ENCODE data around the gene DCAF15.

DCAF15 gene

GRCh38 chr19:13995017-13995728 lies 42.9 kb downstream of the DCAF15 start:
- DNase-seq (ENCODE audit: low read depth): no peak

DNA sequence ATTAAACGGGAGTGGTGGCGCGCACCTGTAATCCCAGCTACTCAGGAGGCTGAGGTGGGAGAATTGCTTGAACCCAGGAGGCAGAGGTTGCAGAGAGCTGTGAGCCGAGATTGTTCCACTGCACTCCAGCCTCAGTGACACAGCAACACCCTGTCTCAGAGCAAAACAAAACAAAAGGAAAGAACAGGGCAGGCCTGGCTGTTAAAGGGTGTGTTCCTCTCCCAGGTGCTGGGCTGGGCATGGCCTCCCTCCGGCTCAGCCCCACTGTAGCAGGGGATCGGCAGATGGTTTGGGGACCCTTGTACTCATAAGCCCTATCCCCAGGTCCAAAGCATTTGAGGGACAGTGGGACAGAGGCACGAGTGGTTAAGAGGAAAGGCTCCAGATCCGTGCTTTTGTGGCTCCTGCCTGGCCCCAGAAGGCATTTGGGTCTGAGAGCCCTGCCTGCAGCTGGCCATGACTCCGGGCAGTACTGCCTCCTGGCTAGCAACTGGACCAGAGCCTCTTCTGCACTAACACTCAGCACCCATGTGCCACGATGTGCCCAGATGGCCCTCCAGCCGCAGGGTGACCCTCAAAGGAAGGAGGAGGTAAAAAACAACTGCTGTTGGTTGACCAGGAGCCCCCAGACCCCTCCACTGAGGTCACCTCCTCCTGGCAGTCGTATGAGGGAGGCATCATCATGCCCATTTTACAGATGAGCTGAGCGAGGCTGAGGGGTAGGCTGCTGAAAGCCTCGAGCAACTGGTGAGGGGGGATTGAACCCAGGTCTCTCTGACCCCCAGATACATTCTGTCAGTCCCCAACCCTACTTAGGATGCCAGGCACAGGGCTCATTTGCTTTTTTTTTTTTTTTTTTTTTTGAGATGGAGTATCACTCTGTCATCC lies 43.8 kb downstream of the DCAF15 start:
- no peak for DNase-seq (ENCODE audit: low read depth)

GRCh38 chr19:13996928-13997630 lies 44.8 kb downstream of the DCAF15 start:
- DNase-seq (ENCODE audit: low read depth): no peak

DNA sequence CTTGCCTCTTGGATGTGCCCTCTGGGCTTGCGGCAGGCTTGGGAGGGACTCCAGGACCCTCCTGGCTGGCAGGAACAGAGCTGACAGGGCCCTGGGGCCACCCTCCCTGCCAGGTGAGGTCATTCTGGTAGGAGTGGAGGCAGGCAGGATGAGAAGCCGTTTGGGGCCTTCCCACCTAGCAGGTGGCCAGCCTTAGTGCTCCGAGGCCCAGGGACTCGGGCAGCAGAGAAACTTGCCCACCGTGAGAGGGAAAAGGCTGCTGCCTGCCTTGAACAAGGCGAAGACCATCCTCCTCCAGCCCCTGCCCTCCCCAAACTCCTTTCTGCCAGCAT lies 45.3 kb downstream of the DCAF15 start:
- no peak for DNase-seq (ENCODE audit: low read depth)

- no peak for DNase-seq (ENCODE audit: low read depth)
Measured at GRCh38 chr19:13998426-13998825, 46.1 kb downstream of the DCAF15 start.

DNA sequence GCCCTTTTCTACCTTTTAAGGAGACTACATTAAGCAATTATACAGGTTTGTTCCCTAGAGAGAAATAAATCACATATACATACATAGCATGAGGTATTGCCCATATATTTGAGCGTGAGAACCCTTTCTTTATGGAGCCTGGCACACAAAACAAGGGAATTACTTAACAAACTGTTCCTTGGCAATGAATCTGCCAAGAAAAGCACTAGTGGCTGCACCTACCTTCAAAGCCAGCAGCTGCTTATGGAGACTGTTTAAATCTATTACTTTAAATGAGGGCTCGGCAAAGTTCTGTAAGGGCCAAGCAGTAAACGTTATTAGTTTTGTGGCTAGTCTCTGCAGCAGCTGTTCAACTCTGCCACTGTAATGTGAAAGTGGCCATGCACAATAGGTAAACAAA lies 46.8 kb downstream of the DCAF15 start:
- no peak for DNase-seq (ENCODE audit: low read depth)

- DNase-seq (ENCODE audit: low read depth): no peak
Measured at GRCh38 chr19:14000691-14001375, 48.5 kb downstream of the DCAF15 start.

DNA sequence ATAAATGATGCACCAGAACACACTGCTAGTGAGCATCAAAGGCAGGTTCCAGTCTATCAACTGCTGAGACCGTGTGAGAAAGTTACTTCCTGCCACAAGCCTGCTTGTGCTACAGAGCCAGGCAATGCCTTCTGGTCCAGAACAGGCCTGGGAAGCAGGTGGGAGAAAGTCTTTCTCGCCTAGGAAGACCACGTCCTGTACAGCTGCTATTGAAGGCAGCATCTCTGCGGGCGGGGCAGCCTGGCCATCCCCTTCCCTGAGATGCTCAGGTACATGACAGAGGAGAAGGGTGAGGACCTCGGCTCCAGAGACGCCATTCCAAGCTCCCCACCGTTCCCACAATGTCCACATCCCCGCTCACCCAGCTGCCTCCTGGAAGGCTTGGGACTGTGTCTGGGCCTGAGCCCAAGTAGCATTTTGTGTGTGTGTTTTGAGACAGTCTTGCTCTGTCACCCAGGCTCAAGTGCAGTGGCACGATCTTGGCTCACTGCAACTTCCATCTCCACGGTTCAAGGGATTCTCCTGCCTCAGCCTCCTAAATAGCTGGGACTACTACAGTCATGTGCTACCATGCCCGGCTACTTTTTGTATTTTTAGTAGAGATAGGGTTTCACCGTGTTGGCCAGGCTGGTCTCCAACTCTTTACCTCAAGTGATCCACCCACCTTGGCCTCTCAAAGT lies 50.4 kb downstream of the DCAF15 start:
- DNase-seq (ENCODE audit: low read depth): no peak

DNA sequence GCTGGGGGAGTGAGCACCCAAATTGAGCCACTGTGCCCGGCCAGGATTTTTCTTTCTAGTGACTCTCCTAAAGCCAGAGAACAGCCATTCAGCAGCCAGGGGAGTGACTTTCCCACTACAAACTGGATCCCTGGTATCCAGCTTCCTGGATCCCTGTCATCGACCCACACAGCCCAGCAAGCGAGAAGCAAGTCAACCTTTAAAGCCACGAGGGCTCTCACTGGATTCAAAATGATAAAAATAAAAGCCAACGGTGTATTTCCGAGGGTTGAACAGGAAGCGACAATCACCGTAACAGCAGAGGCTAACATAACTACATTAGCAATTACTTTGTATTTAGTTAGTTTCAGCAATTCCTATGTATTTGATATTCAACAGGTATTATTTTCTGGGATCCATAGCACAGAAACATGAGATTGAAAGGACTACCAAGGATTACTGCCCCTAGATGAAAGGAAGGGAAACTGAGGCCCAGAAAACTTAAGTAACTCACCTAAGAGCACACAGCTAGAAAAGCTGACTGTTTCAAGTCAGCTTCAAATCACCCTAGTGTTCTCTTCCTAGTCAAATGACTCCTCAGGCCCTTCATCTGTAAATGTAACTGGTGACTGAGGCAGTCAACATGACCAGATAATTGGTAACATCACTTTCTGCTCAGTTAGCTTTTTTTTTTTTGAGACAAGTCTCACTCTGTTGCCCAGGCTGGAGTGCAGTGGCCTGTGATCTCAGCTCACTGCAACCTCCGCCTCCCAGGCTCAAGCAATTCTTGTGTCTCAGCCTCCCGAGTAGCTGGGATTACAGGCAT lies 51.1 kb downstream of the DCAF15 start:
- no peak for DNase-seq (ENCODE audit: low read depth)

GRCh38 chr19:14004619-14005348 lies 52.5 kb downstream of the DCAF15 start:
- no peak for DNase-seq (ENCODE audit: low read depth)

- DNase-seq (ENCODE audit: low read depth): peak; percentile 88
Measured at GRCh38 chr19:14005349-14006084, 53.2 kb downstream of the DCAF15 start.

DNA sequence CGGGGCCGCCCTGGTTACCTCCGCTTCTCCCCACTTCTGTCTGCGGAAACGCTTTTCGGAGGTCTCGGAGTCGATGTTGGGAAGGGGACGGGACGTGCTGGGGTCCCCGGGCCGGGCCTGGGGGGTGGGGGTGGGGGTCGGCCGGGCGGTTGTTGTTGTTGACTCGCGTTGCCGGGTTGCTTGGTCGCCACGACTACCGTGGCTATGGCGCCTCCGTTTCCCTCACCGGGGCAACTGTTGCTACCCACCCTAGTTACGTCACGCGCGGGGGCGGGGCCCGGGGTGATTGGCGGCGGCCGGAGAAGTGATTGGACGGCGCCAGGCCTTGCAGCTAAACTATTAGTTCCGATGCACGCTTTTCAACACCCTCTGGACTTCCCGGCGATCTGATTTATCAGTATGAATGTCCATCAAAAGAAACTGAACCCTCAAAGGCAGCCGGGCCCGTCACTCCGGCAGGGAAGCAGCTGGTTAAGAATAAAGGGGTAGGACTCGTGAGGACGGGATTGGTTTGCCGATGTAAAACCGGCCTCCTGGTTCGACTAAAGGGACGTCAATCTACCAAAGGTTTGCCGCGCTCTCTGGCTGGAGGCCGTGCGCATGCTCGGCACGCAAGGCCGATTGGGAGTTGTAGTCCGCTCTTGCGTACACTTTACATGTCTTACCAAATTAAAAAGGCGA lies 53.9 kb downstream of the DCAF15 start, which contains the start of gene RFX1:
Gene RFX1, minus strand, starts transcription at position 236 of the 681 bp plus-strand sequence. CDS start 12,477 bp downstream, outside the sequence.
- peak; percentile 100 for DNase-seq (ENCODE audit: low read depth)

- DNase-seq (ENCODE audit: low read depth): no peak
Measured at GRCh38 chr19:14006766-14007562, 54.7 kb downstream of the DCAF15 start.

Measured in stimulated activated CD8-positive, alpha-beta memory T cell treated with anti-CD3 and anti-CD28 coated beads, Interleukin-7, amount 100 ng/mL, for 24 hours (primary cell).